HG02798 (cell line): Measurements from ENCODE around the gene DOK7.

Source experiments
- ATAC-seq: cut with Tn5 transposase; IDR thresholded peaks from one replicate; pipeline ENCODE4 v1.9.1; 2021; ENCODE audit warnings: mild to moderate bottlenecking; ENCODE audit not compliant: unreplicated experiment, poor library complexity

DOK7 gene

GRCh38 chr4:3472411-3473141, 9.5 kb downstream of the DOK7 start:
- no peak for ATAC-seq

DNA sequence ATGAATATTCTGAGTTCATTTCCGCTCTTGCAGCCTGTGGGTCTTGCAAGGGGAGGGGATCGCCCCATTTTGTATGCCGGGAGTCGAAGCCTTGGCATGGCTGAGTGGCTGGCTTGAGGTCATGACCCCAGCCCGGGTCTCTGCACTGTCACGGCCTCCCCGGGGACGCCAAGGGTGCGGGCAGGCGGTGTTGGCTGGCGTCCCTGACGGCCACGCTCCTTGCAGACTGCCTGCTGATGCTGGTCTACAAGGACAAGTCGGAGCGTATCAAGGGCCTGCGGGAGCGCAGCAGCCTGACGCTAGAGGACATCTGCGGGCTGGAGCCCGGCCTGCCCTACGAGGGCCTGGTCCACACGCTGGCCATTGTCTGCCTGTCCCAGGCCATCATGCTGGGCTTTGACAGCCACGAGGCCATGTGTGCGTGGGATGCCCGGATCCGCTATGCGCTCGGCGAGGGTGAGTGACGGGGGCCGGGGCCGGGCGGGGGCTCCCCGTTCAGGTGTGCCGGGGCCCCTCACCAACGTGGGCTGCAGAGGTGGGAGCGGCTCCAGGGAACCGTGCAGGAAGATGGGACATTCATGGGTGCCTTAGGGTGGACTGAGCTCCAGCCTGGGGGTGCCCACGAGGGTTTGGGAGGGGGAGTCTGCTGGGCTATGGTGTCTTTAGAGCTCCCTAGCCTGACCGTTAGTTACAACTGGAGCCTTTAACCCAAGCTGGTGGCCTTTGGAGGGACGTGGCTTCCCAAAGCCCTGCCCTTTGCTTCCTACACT, 10.3 kb downstream of the DOK7 start:
- ATAC-seq = no peak

DNA sequence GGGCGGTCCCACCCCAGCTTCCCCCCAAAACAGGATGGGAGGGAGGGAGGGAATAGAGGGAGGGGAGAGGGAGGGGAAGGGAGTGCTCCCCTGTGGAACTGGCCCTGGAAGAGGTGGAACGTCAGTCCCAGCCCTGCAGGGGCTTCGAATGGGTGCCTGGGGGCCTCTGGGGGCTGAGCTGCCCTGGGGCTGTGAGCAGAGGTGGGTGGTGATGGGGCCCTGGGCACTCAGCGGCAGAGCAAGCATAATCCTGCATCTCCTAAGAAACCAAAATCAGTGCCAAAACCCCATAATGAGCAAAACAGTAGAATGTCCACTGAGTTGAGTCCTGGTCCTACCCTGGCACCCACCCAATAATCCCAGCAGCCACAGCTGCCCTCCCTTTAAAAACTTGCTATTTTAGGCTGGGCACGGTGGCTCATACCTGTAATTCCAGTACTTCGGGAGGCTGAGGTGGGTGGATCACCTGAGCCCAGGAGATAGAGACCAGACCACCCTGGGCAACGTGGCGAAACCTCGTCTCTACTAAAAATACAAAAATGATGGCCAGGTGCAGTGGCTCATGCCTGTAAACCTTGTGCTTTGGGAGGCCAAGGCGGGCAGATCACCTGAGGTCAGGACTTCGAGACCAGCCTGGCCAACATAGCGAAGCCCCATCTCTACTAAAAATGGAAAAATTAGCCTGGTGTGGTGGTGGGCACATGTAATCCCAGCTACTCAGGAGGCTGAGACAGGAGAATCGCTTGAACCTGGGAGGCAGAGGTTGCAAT, 11.1 kb downstream of the DOK7 start:
- no peak for ATAC-seq

GRCh38 chr4:3475041-3475712, 12.1 kb downstream of the DOK7 start:
- no peak for ATAC-seq

DNA sequence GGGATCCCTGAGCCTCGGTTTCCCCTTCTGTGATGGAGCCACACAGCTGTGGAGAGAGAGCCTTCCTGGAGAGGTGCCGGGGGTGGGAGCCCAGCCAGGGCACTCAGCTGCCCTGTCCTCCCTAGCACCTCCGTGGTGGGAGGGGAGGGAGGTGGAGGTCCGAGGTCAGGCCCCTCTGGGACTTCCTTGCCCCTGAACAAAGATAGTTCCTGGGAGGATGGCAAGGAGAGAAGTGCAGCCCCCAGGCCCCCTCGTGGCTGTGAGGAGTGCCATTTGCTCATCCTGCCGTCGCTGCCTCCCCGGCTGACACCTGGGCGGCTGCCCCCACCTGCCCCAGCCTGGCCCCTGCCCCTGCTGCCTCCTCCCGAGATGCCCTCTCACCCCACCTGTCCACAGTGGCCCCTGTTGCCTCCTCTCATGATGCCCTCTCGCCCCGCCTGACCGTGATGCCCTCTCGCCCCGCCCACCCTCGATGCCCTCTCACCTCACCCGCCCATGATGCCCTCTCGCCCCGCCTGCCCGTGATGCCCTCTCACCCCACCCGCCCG, 12.7 kb downstream of the DOK7 start:
- no peak for ATAC-seq

GRCh38 chr4:3476341-3476747, 13.2 kb downstream of the DOK7 start:
- no peak for ATAC-seq

- ATAC-seq = no peak
Measured at GRCh38 chr4:3476936-3477749, 14.0 kb downstream of the DOK7 start.

GRCh38 chr4:3477750-3478430, 14.8 kb downstream of the DOK7 start:
- no peak for ATAC-seq

DNA sequence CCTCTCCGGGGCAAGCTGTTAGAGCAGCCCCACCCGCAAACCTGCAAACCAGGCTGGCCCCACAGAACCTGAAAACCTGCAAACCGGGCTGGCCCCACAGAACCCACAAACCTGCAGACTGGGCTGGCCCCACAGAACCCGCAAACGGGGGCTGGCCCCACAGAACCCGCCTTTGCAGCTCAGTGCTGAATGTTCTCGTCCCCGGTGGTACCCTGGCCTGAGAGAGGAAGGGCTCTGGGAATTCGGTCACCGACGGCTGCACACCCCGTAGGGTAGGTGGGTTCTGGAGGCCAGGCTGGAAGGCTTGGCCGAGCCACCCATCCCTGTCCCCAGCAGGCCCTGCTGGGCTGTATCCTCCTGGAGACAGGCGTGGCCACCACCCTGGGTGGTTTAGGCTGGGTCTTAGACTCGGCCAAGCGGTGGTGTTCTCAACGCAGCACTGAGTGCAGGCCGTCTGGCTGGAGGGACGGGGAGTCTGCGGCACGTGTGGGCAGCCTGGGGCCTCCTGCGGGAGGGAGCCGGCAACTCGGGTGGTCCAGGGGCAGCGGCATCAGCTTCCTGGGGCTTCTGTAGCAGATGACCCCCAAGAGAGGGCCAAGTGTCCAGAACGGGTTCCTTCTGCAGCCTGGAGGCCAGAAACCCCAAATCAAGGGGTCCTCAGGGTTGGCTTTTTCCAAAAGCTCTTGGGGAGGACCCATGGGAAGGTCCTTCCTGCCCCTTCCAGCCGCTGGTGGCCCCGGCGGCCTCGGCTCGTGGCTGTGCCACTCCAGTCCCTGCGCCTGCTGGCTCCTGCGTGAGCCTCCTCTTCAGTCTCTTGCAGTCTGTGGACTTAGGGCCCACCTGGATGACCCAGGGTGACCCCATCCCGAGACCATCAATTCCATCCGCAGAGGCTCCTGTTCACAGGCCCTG, 15.6 kb downstream of the DOK7 start:
- ATAC-seq = no peak

- no peak for ATAC-seq
Measured at GRCh38 chr4:3479358-3480101, 16.4 kb downstream of the DOK7 start.

DNA sequence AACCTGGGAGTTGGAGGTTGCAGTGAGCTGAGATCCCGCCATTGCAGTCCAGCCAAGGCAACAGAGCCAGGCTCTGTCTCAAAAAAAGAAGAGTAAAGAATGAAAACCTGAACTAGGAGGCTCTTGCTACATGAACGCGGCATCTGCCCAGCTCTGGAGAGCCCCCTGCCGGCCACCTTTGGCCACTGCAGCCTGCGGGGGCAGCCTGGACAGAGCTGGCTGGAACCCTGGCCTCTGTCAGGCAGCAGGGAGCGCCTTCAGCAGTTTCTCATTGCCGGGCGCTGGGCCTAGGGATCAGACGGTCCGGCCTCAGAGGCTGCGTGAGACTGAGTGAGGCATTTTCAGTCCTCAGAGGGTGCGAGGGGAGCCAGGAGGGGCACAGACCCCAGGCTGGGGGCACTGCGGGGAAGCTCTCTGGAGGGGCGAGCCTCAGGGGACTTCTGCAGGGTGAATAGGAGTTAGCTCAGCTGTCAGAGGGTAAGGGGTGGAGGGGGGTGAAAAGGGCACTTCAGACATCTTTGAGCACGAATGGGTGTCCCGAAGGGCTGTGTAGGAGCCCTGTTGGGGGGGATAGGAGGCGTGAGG, 17.5 kb downstream of the DOK7 start:
- peak; percentile 55 for ATAC-seq

- no peak for ATAC-seq
Measured at GRCh38 chr4:3481113-3481531, 18.0 kb downstream of the DOK7 start.

GRCh38 chr4:3481783-3482393, 18.8 kb downstream of the DOK7 start:
- no peak for ATAC-seq

- no peak for ATAC-seq
Measured at GRCh38 chr4:3482707-3483106, 19.6 kb downstream of the DOK7 start.

DNA sequence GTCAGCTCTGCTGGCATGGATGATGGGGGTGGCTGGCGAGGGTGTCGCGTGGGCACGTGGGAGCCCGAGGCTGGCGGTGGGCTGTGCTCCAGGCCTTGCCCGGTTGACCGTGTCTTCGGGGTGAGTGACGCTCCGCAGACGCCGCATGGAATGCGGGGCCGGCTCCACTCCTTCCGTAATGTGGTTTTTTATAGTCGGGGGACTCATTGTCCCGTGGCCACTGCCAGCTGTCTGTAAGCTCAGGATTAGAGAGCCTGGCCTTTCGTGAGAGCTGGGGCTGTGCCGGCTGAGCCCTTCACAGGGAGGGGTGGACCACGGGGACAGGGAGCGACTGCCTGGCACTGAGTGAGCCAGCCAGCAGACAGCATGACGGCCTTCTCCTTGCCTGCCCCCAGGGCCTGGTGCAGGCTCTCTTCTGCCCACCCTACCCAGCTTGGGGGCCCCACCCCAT, 20.4 kb downstream of the DOK7 start:
- ATAC-seq = no peak
